Adrenal gland (tissue), 5 donors: ENCODE measurements around the gene KIAA1671.

Experiments used
- POLR2A ChIP-seq, 2 donors: fragments of 450-650 bp; IDR thresholded peaks; one replicate each; pipeline ENCODE4 v1.6.1; 2017; ENCODE audit warnings: antibody characterized with exemption in 2 of 2, mild to moderate bottlenecking in 2 of 2, moderate library complexity in 1 of 2
- TF ChIP-seq, protein P1 (sequence below), 6 experiments: fragments of 450-650 bp in 4 of 6; fragments of 200-600 bp in 2 of 6; sonication (generic) in 1 of 6; IDR thresholded peaks; 1 replicate in 5 of 6; 2 replicates in 1 of 6; pipeline versions ENCODE4 v1.5.1 to v1.8.0; 2016 to 2021; ENCODE audit warnings: antibody characterized with exemption in 6 of 6, mild to moderate bottlenecking in 2 of 6, moderate library complexity in 1 of 6
- donor health status: DM: no; HTN: no; CAD: no.

DNA sequence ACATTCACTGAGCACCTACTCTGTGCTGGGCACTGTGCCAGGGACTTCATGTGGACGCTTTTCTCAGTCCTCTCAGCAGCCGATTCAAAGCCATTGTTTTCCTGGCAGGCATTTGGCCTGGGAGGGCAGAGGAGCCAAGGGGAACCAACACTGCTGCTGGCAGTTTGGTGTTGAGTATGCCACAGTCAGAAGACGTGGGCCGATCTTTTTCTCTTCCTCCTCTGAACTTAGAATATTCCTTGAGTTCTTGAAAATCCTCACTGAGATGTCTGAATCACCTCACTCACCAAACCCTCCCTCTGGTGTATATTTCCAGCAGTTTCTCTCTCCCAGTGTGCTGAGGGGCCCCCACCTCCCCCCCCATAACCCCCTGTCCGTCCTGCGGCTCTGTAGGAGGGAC lies 132.6 kb downstream of the KIAA1671 start:
- TF ChIP-seq, protein P1, sequence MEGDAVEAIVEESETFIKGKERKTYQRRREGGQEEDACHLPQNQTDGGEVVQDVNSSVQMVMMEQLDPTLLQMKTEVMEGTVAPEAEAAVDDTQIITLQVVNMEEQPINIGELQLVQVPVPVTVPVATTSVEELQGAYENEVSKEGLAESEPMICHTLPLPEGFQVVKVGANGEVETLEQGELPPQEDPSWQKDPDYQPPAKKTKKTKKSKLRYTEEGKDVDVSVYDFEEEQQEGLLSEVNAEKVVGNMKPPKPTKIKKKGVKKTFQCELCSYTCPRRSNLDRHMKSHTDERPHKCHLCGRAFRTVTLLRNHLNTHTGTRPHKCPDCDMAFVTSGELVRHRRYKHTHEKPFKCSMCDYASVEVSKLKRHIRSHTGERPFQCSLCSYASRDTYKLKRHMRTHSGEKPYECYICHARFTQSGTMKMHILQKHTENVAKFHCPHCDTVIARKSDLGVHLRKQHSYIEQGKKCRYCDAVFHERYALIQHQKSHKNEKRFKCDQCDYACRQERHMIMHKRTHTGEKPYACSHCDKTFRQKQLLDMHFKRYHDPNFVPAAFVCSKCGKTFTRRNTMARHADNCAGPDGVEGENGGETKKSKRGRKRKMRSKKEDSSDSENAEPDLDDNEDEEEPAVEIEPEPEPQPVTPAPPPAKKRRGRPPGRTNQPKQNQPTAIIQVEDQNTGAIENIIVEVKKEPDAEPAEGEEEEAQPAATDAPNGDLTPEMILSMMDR (IDR thresholded peaks at IDR 0.05) = no peak
- TF ChIP-seq POLR2A (IDR thresholded peaks at IDR 0.05) = no peak
